Measurements from ENCODE around the gene SHKBP1. TPM values are rescaled to one million over a fixed set of nuclear protein-coding genes. Genes with fewer than 3 reads are reported as not detected.

SHKBP1 gene
- total and polyA plus RNA-seq, 9 of the 15 experiments (the other 6 are each of a cell fraction or from before 2014, with no cell fraction given) = 1.2 to 58.1 (median 22.3) TPM

- TF ChIP-seq ZBTB40 (IDR thresholded peaks at IDR 0.05) (no peak), ZBTB40 (CRISPR knock-in tag; IDR thresholded peaks at IDR 0.05) (no peak), MCM5 (IDR thresholded peaks at IDR 0.05; ENCODE audit: low read depth) (no peak), KHSRP (IDR thresholded peaks at IDR 0.05) (no peak), XRCC5 (IDR thresholded peaks at IDR 0.05; ENCODE audit: low read depth, low read length) (no peak), DMBX1 (CRISPR knock-in tag; IDR thresholded peaks at IDR 0.05; ENCODE audit: borderline replicate concordance) (peak; percentile 24; the same call in 1 of the 2 replicates), ZBED1 (IDR thresholded peaks at IDR 0.05) (no peak), ZNF561 (CRISPR knock-in tag; conservative IDR thresholded peaks at IDR 0.05) (no peak), RBM17 (IDR thresholded peaks at IDR 0.05; ENCODE audit: borderline replicate concordance, low read depth, low read length) (no peak), ZNF232 (CRISPR knock-in tag; IDR thresholded peaks at IDR 0.05) (no peak), CREB1 (IDR thresholded peaks at IDR 0.05) (no peak), CREB1 (CRISPR knock-in tag; IDR thresholded peaks at IDR 0.05) (no peak), ZNF354B (CRISPR knock-in tag; IDR thresholded peaks at IDR 0.05) (no peak), SMAD1 (IDR thresholded peaks at IDR 0.05; ENCODE audit: low read depth, low read length, partially characterized antibody) (no peak), NEUROD1 (IDR thresholded peaks at IDR 0.05; ENCODE audit: borderline replicate concordance, low read depth, low read length, partially characterized antibody) (no peak), PHF21A (IDR thresholded peaks at IDR 0.05; ENCODE audit: borderline replicate concordance, low read depth) (no peak), SRSF9 (IDR thresholded peaks at IDR 0.05; ENCODE audit: borderline replicate concordance, low read depth, low read length) (no peak)
- TF ChIP-seq, protein P1, sequence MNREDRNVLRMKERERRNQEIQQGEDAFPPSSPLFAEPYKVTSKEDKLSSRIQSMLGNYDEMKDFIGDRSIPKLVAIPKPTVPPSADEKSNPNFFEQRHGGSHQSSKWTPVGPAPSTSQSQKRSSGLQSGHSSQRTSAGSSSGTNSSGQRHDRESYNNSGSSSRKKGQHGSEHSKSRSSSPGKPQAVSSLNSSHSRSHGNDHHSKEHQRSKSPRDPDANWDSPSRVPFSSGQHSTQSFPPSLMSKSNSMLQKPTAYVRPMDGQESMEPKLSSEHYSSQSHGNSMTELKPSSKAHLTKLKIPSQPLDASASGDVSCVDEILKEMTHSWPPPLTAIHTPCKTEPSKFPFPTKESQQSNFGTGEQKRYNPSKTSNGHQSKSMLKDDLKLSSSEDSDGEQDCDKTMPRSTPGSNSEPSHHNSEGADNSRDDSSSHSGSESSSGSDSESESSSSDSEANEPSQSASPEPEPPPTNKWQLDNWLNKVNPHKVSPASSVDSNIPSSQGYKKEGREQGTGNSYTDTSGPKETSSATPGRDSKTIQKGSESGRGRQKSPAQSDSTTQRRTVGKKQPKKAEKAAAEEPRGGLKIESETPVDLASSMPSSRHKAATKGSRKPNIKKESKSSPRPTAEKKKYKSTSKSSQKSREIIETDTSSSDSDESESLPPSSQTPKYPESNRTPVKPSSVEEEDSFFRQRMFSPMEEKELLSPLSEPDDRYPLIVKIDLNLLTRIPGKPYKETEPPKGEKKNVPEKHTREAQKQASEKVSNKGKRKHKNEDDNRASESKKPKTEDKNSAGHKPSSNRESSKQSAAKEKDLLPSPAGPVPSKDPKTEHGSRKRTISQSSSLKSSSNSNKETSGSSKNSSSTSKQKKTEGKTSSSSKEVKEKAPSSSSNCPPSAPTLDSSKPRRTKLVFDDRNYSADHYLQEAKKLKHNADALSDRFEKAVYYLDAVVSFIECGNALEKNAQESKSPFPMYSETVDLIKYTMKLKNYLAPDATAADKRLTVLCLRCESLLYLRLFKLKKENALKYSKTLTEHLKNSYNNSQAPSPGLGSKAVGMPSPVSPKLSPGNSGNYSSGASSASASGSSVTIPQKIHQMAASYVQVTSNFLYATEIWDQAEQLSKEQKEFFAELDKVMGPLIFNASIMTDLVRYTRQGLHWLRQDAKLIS (CRISPR knock-in tag; IDR thresholded peaks at IDR 0.05) = no peak
These were observed 20.1 kb downstream of the SHKBP1 start (continued) for GRCh38 chr19:40596608-40597328.

Measured in K562 (cell line).